NCI-H2196 (cell line): ENCODE results near the gene SPDYE8.
"Not testable (repeated sequence)": the region's sequence is repeated elsewhere in the genome, so short reads cannot be mapped to it uniquely, and the experiment has no call there.

Experiments
- DNase-seq: peaks from one replicate; lab custom pipeline; 2025; ENCODE audit not compliant: unreplicated experiment; lab: John Stamatoyannopoulos, UW

SPDYE8 gene, protein sequence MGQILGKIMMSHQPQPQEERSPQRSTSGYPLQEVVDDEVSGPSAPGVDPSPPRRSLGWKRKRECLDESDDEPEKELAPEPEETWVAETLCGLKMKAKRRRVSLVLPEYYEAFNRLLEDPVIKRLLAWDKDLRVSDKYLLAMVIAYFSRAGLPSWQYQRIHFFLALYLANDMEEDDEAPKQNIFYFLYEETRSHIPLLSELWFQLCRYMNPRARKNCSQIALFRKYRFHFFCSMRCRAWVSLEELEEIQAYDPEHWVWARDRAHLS

DNA sequence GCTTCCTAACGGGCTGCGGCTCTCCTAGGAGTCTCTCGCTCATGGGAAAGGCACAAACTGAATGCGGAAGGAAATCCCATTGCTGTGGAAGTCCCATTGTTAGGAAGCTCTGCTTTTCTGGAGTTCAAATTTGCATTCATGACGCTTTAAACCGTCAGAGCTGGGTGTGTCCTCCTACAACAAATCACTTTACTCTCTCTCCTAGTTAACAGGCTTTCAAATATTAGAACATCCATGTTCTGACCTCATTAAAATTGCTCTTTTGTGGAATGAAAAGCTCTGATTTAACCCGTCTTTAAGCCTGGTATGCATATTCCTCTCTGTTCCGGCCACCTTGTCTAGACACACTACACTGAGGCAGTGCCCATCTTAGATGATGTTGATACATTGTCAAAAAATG lies at the start of gene SPDYE8:
Gene SPDYE8, minus strand, starts transcription at position 101 of the 400 bp plus-strand sequence. CDS start 1,800 bp downstream, outside the sequence.
- DNase-seq: not testable (repeated sequence)

DNA sequence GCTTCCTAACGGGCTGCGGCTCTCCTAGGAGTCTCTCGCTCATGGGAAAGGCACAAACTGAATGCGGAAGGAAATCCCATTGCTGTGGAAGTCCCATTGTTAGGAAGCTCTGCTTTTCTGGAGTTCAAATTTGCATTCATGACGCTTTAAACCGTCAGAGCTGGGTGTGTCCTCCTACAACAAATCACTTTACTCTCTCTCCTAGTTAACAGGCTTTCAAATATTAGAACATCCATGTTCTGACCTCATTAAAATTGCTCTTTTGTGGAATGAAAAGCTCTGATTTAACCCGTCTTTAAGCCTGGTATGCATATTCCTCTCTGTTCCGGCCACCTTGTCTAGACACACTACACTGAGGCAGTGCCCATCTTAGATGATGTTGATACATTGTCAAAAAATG lies 28.2 kb upstream of the SPDYE8 start, which contains the start of gene SPDYE11:
Gene SPDYE11, minus strand, starts transcription at position 101 of the 400 bp plus-strand sequence. CDS start 1,800 bp downstream, outside the sequence.
- not testable (repeated sequence) for DNase-seq

- DNase-seq: not testable (repeated sequence)
Observed at GRCh38 chr7:73006491-73006890, 23.1 kb downstream of the SPDYE8 start.

DNA sequence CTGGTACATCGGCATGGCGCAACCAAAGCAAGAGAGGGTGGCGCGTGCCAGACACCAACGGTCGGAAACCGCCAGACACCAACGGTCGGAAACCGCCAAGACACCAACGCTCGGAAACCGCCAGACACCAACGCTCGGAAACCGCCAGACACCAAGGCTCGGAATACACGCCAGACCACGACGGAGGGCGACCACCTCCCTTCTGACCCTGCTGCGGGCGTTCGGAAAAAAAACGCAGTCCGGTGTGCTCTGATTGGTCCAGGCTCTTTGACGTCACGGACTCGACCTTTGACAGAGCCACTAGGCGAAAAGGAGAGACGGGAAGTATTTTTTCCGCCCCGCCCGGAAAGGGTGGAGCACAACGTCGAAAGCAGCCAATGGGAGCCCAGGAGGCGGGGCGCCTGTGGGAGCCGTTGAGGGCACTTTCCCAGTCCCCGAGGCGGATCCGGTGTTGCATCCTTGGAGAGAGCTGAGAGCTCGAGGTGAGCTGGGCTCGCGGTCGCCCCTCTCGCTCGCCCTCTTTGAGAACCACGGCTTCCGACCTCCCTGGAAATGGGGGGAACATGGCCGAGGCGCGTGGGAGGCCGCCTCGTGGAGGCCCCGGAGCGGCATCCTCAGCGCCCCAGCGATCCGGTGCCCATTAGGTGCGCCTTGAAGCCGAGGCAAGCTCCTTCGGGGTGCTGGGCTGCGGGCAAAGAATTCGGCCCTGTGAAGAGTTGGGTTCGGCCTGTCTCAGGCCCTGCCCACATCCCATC lies 23.7 kb downstream of the SPDYE8 start:
- not testable (repeated sequence) for DNase-seq

GRCh38 chr7:73005356-73005692 lies 24.2 kb downstream of the SPDYE8 start:
- not testable (repeated sequence) for DNase-seq

DNA sequence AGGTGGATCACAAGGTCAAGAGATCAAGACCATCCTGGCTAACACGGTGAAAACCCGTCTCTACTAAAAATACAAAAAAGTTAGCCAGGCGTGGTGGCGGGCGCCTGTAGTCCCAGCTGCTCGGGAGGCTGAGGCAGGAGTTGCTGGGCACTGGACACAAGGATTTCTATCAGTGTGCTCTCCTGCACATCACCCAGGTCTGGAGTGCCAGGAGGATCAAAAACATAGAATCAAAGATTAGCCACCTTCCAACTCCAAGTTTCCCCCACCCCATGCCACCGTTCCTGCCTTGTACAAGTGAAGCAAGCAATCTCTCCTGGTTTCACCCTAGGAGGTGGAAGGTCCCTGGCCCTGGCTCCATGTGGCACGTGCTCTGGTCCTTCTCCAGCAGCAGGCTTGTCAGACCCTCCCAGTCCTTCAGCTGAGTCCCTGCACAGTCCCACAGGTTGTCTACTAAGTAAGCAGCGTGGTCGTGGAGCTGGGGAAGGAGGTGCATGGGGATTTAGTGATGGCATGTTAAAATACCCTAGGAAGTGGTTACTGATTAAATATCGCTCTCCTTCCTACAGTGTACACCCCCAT lies 31.6 kb downstream of the SPDYE8 start:
- DNase-seq: not testable (repeated sequence)

DNA sequence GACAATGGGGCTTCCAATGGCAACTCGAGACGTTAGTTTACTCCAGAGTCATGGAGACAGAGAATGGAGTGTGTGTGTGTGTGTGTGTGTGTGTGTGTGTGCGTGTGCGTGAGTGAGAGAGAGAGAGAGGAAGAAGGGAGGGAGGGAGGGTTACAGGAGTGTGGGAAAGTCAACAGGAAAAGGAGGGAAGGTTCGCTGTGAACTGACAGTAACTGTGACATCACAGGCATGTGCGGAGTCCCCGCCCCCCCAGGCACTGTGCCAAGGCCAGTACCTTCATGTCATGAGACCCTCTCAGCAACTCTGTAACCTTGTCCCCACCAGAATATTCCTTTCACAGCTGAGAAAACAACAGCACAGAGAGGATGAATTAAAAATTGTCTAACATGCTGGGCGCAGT lies 32.1 kb downstream of the SPDYE8 start:
- DNase-seq: not testable (repeated sequence)

DNA sequence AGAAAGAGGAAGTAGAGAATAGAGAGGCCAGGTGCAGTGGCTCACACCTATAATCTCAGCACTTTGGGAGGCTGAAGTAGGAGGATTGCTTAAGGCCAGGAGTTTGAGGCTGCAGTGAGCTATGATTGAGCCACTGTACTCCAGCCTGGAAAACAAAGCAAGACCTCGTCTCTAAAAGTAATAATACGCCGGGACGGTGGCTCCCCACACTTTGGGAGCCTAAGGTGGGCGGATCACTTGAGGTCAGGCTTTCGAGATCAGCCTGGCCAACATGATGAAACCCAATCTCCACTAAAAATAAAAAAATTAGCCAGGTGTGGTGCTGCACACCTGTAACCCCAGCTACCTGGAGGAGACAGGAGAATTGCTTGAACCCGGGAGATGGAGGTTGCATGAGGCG lies 34.1 kb downstream of the SPDYE8 start:
- not testable (repeated sequence) for DNase-seq

- not testable (repeated sequence) for DNase-seq
Observed at GRCh38 chr7:72990146-72990913, 39.2 kb downstream of the SPDYE8 start.

DNA sequence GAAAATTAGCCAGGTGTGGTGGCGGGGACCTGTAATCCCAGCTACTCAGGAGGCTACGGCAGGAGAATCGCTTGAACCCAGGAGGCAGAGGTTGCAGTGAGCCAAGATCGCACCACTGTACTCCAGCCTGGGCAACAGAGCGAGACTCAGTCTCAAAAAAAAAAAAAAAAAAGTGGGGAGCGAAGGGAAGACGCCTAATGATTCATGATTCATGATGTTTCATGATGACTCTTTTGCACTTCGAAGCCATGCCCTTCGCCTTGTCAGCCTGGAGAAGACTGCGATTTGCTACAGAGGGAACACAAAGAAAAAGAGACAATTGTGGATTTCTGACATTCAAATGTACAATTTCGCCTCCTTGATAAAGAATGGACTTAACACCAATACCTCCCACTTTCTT lies 47.5 kb downstream of the SPDYE8 start:
- DNase-seq: not testable (repeated sequence)

DNA sequence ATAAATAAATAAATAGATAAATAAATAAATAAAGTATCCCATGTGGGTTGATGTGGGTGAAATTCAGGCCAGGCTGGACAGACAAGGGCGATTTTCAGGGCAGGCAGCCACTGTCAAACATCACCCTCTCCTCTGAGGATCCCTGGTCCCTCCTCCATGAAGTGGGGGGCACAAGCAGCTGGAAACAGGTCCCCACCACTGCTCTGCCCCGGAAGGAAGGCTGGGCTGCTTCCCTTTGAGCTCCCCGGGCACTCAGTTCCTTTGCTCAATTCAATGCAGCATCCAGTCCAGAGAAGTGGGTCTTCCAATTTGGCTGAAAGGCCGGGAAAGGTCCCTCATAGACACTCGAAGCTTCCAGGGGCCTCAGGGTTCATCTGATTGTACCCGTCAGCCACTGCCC lies 49.2 kb downstream of the SPDYE8 start:
- not testable (repeated sequence) for DNase-seq

- DNase-seq: not testable (repeated sequence)
Observed at GRCh38 chr7:72976434-72976833, 53.1 kb downstream of the SPDYE8 start.

DNA sequence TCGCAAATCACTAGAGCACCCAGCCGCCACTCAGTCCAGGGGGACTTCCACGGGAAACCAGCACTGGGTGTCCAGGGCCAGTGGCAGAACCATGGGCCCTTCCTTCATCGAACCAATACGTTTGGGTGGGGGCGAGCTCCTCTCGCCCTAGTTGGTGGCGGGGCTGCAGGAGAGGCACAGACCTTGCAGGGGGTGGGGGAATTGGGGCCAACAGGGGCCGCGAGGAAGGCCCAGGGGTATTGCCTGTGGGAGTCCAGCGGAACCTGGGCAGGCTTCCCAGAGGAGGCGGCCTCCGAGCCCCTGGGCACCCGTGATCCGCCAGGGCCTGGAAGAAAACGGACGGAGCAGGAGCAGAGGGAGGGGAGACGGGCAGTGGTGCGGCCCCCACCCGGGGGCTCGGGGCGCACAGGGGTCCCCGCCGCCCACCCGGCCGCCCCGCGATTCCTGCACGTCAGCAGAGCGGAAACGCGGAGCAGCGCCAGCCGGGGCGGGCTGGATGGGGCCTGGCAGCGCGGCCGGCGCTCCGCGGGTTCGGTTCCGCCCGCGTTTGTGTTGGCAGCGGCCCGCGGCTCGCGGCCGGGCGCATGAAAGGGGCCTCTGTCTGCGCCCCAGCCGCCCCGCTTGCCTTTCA lies 53.8 kb downstream of the SPDYE8 start:
- DNase-seq: not testable (repeated sequence)

- DNase-seq: not testable (repeated sequence)
Observed at GRCh38 chr7:72974781-72975180, 54.8 kb downstream of the SPDYE8 start.

GRCh38 chr7:72971505-72971904 lies 58.1 kb downstream of the SPDYE8 start:
- not testable (repeated sequence) for DNase-seq
